ENCODE measurements around the gene TMEM62. TPM values are rescaled to one million over a fixed set of nuclear protein-coding genes. Genes with fewer than 3 reads are reported as not detected.
A peak's percentile ranks its signal among the peaks of the same experiment; 100 is the strongest.
"Not testable (repeated sequence)": the region's sequence is repeated elsewhere in the genome, so short reads cannot be mapped to it uniquely, and the experiment has no call there.

Gene TMEM62
- total RNA-seq, 2 experiments from 2014 or later: 15.3 to 18.5 TPM

GRCh38 chr15:43189296-43189695, 55.9 kb downstream of the TMEM62 start:
- Mint-ChIP-seq H3K27me3 (no peaks in the 10 kb centered on the region), H3K36me3 (ENCODE audit: low read depth) (peaks cover 36% of the 10 kb centered on the region), H3K4me3 (no peak overlapping the region), H3K4me1 (peaks cover 33% of the 10 kb centered on the region), H3K27ac (no peak overlapping the region), H3K9me3 (no peaks in the 10 kb centered on the region)
- CTCF ChIA-PET: no interaction called here
- DNase-seq: no peak
- POLR2A ChIA-PET: no interaction called here

- no peaks in the 10 kb centered on the region for H3K27me3 Mint-ChIP-seq
- peaks cover 38% of the 10 kb centered on the region for H3K36me3 Mint-ChIP-seq (ENCODE audit: low read depth)
- H3K27ac Mint-ChIP-seq: no peak overlapping the region
- ChIA-PET POLR2A (no interaction called here), CTCF (interaction anchor here (1.4 to 1.8 kb wide), 2 partner anchors 63 to 95 kb away, joined by 3 to 5 read pairs; no protein-coding TSS in a partner anchor)
- H3K4me1 Mint-ChIP-seq: peaks cover 27% of the 10 kb centered on the region
- H3K4me3 Mint-ChIP-seq: no peak overlapping the region
- no peaks in the 10 kb centered on the region for H3K9me3 Mint-ChIP-seq
- DNase-seq: no peak
These were observed 56.8 kb downstream of the TMEM62 start for GRCh38 chr15:43190178-43190577.

DNA sequence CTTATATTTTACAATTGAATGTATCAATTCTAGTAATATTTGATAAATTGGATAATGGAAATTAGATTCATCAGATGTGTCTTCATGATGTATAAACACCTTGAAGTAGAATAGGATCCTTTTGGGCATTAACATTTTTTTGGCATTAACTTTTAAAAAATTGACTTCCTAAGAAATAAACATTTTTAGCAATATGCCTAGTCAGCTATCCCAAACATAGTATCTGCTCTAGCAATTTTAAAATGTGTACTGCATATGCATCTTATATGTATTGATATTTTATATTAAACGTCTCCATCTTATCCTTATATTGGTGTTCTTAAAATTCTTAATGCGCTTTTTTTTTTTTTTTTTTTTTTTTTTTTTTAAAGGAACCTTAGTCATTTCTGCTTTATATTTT, 60.3 kb downstream of the TMEM62 start:
- ChIA-PET POLR2A (no interaction called here), CTCF (interaction anchor here (1.3 to 2.9 kb wide), 3 partner anchors 11 to 21 kb away, joined by 5 to 15 read pairs (median 5); no protein-coding TSS in a partner anchor)
- Mint-ChIP-seq H3K27me3 (no peaks in the 10 kb centered on the region), H3K36me3 (ENCODE audit: low read depth) (peaks cover 62% of the 10 kb centered on the region), H3K9me3 (peaks cover 6% of the 10 kb centered on the region), H3K27ac (no peak overlapping the region), H3K4me3 (no peak overlapping the region), H3K4me1 (peaks cover 7% of the 10 kb centered on the region)
- DNase-seq: no peak

GRCh38 chr15:43194795-43195194, 61.4 kb downstream of the TMEM62 start:
- Mint-ChIP-seq H3K4me3 (no peak overlapping the region), H3K9me3 (peaks cover 6% of the 10 kb centered on the region), H3K27me3 (no peaks in the 10 kb centered on the region), H3K36me3 (ENCODE audit: low read depth) (peaks cover 55% of the 10 kb centered on the region), H3K27ac (no peak overlapping the region), H3K4me1 (peaks cover 2% of the 10 kb centered on the region)
- ChIA-PET CTCF (interaction anchor here (0.6 to 2.9 kb wide), 7 partner anchors 9 to 477 kb away, joined by 3 to 15 read pairs (median 3); no protein-coding TSS in a partner anchor), POLR2A (no interaction called here)
- DNase-seq: no peak

- peaks cover 6% of the 10 kb centered on the region for H3K4me1 Mint-ChIP-seq
- H3K27me3 Mint-ChIP-seq: no peaks in the 10 kb centered on the region
- H3K9me3 Mint-ChIP-seq: peaks cover 6% of the 10 kb centered on the region
- H3K4me3 Mint-ChIP-seq: no peak overlapping the region
- ChIA-PET POLR2A (no interaction called here), CTCF (interaction anchor here (0.6 to 2.9 kb wide), 4 partner anchors 7 to 227 kb away, joined by 3 to 15 read pairs (median 4); no protein-coding TSS in a partner anchor)
- no peak overlapping the region for H3K27ac Mint-ChIP-seq
- DNase-seq: no peak
- peaks cover 39% of the 10 kb centered on the region for H3K36me3 Mint-ChIP-seq (ENCODE audit: low read depth)
These were observed 63.6 kb downstream of the TMEM62 start for GRCh38 chr15:43196760-43197548.

DNA sequence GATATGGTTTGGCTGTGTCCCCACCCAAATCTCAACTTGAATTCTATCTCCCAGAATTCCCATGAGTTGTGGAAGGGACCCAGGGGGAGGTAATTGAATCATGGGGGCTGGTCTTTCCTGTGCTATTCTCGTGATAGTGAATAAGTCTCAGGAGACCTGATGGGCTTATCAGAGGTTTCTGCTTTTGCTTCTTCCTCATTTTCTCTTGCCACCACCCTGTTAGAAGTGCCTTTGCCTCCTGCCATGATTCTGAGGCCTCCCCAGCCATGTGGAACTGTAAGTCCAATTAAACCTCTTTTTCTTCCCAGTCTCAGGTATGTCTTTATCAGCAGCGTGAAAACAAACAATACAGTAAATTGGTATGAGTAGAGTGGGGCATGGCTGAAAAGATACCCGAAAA, 64.4 kb downstream of the TMEM62 start:
- DNase-seq, H3K9me3 Mint-ChIP-seq, H3K4me1 Mint-ChIP-seq, H3K27me3 Mint-ChIP-seq, H3K27ac Mint-ChIP-seq, POLR2A ChIA-PET, H3K4me3 Mint-ChIP-seq: not testable (repeated sequence)
- CTCF ChIA-PET: interaction anchor here (1.1 kb wide), 1 partner anchor 88 kb away, joined by 5 read pairs; no protein-coding TSS in a partner anchor
- H3K36me3 Mint-ChIP-seq (ENCODE audit: low read depth): peaks cover 33% of the 10 kb centered on the region

- H3K9me3 Mint-ChIP-seq, POLR2A ChIA-PET, H3K27me3 Mint-ChIP-seq, H3K4me3 Mint-ChIP-seq, DNase-seq, H3K4me1 Mint-ChIP-seq, H3K27ac Mint-ChIP-seq: not testable (repeated sequence)
- CTCF ChIA-PET: interaction anchor here (1.2 kb wide), 1 partner anchor 87 kb away, joined by 3 read pairs; no protein-coding TSS in a partner anchor
- H3K36me3 Mint-ChIP-seq (ENCODE audit: low read depth): peaks cover 31% of the 10 kb centered on the region
These were observed 65.2 kb downstream of the TMEM62 start for GRCh38 chr15:43198556-43198955.

- H3K27me3 Mint-ChIP-seq: no peaks in the 10 kb centered on the region
- peaks cover 6% of the 10 kb centered on the region for H3K4me1 Mint-ChIP-seq
- no peak for DNase-seq
- H3K4me3 Mint-ChIP-seq: no peak overlapping the region
- ChIA-PET CTCF (interaction anchor here (1.2 to 1.4 kb wide), 2 partner anchors 27 to 87 kb away, joined by 3 to 4 read pairs; no protein-coding TSS in a partner anchor), POLR2A (no interaction called here)
- H3K9me3 Mint-ChIP-seq: peaks cover 6% of the 10 kb centered on the region
- H3K27ac Mint-ChIP-seq: no peak overlapping the region
- peaks cover 31% of the 10 kb centered on the region for H3K36me3 Mint-ChIP-seq (ENCODE audit: low read depth)
These were observed 65.6 kb downstream of the TMEM62 start for GRCh38 chr15:43198992-43199391.

- Mint-ChIP-seq H3K27ac (no peak overlapping the region), H3K4me3 (no peak overlapping the region), H3K9me3 (peaks cover 6% of the 10 kb centered on the region), H3K36me3 (ENCODE audit: low read depth) (peaks cover 25% of the 10 kb centered on the region), H3K27me3 (no peaks in the 10 kb centered on the region), H3K4me1 (peaks cover 7% of the 10 kb centered on the region)
- no peak for DNase-seq
- POLR2A ChIA-PET: no interaction called here
- CTCF ChIA-PET: interaction anchor here (1.4 kb wide), 1 partner anchor 26 kb away, joined by 4 read pairs; no protein-coding TSS in a partner anchor
These were observed 66.6 kb downstream of the TMEM62 start for GRCh38 chr15:43199945-43200488.

DNA sequence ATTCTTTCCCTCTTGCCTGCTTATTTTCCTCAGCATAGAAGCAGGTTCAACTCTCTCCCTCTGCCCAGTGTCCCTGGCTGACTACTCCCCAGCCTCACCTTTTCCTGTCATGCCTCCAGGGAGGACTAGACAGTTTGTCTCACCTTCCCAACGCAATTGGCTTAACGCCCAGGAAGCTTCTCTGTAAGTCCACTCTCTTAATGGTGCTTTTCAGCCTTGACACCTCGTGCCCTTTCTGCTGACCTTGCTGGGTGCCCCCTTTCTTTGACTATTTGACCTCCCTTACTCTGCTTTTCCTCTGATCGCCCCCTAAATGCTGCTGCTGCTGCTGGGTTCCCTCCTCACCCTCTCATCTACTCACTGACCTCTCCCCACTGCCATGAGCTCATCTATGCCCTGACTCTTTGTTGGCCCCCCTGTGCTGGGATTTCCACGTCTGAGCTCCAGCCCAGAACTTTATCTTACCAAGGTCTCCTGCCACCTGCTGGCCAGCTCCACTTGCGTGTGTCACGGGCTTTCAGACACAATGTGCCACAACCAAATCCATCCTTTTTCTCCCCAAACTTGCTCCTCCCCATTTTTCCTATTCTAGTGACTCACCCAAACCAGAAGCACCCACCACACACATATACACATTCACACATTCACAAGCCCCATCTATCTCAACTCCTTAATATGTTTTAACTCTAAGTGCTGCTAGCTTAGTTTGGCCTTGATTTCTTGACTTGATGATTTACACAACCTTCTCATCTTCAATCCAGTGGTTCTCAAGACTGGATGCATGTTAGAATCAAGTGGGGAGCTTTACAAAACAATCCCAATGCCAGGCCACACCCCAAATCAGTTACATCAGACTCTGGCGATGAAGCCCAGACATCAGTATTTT, 70.9 kb downstream of the TMEM62 start:
- Mint-ChIP-seq H3K36me3 (ENCODE audit: low read depth) (no peaks in the 10 kb centered on the region), H3K27ac (no peak overlapping the region), H3K27me3 (peaks cover 3% of the 10 kb centered on the region), H3K4me1 (peaks cover 7% of the 10 kb centered on the region), H3K4me3 (no peak overlapping the region), H3K9me3 (no peaks in the 10 kb centered on the region)
- peak; percentile 60 for DNase-seq
- ChIA-PET POLR2A (no interaction called here), CTCF (interaction anchor here (0.6 to 3.2 kb wide), 14 partner anchors 9 to 237 kb away, joined by 3 to 15 read pairs (median 4); no protein-coding TSS in a partner anchor)

- ChIA-PET POLR2A (no interaction called here), CTCF (no interaction called here)
- no peak overlapping the region for H3K27ac Mint-ChIP-seq
- H3K4me1 Mint-ChIP-seq: peaks cover 1% of the 10 kb centered on the region
- no peaks in the 10 kb centered on the region for H3K36me3 Mint-ChIP-seq (ENCODE audit: low read depth)
- DNase-seq: no peak
- H3K9me3 Mint-ChIP-seq: no peaks in the 10 kb centered on the region
- peaks cover 3% of the 10 kb centered on the region for H3K27me3 Mint-ChIP-seq
- no peak overlapping the region for H3K4me3 Mint-ChIP-seq
These were observed 72.7 kb downstream of the TMEM62 start for GRCh38 chr15:43206054-43206453.

DNA sequence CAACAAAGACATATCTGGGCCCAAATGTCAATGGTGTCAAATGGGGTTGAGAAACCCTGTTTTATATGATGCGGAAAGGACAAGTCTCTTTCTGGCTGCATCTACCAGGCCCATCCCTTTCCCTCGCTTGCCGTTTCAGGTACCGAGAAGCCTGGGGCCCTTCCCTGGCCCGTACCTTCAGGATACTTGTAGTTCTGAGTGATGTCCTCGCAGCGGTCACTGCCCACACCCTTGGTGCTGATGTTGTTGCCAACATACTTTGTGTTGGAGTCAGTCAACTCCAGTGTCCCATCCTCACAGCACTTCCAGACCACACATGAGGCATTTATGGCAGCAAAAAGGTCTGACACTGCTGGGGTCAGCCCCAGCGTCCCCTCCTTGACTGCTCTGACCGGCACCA, 73.6 kb downstream of the TMEM62 start:
- no peak for DNase-seq
- no peak overlapping the region for H3K4me3 Mint-ChIP-seq
- CTCF ChIA-PET: interaction anchor here (0.8 kb wide), 1 partner anchor 10 kb away, joined by 4 read pairs; no protein-coding TSS in a partner anchor
- no peaks in the 10 kb centered on the region for H3K36me3 Mint-ChIP-seq (ENCODE audit: low read depth)
- POLR2A ChIA-PET: interaction anchor here (0.6 kb wide), 1 partner anchor 458 kb away, joined by 3 read pairs; no protein-coding TSS in a partner anchor
- no peaks in the 10 kb centered on the region for H3K9me3 Mint-ChIP-seq
- no peak overlapping the region for H3K27ac Mint-ChIP-seq
- peaks cover 3% of the 10 kb centered on the region for H3K27me3 Mint-ChIP-seq
- peaks cover 1% of the 10 kb centered on the region for H3K4me1 Mint-ChIP-seq
